ENCODE results near the gene MYO9B. TPM values are rescaled to one million over a fixed set of nuclear protein-coding genes. Genes with fewer than 3 reads are reported as not detected.
"Not testable (repeated sequence)": the region's sequence is repeated elsewhere in the genome, so short reads cannot be mapped to it uniquely, and the experiment has no call there.

MYO9B gene
- total and polyA plus RNA-seq, 4 donors, result 27.9 to 124 (median 68.8) TPM

DNA sequence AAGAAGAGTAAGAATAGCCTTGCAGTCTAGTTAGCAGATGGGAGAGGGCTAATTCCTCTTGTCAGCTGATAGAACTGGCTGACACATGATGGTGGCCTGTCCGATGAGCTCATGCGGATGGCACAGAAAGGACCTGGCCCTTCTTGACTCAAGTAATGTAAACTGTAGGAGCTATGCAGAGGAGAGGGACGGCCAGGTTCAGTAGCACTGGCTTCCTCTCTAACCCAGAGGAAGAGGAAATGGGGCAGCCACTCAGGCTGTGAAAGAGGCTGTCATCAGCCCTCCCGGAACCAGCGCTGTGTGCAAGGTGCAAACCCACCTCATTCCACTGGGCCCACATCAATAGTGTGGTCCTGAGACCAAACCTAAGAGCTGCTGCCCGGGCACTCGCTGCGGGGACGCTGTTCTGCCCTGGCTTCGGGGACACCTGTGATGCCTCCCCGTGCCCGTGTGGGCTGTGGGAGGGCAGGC lies 108.8 kb downstream of the MYO9B start:
- 94% methylated on average over 10 of the region's 12 CpGs for WGBS (ENCODE audit: insufficient coverage)
- Histone ChIP-seq H3K36me3 (ENCODE audit: control insufficient read depth, insufficient read depth, low read length) (peaks cover 70% of the 10 kb centered on the region), H3K27me3 (ENCODE audit: control insufficient read depth, insufficient read depth, low read length) (no peaks in the 10 kb centered on the region), H3K9me3 (ENCODE audit: control insufficient read depth, insufficient read depth, low read length) (no peaks in the 10 kb centered on the region), H3K4me1 (ENCODE audit: control insufficient read depth, insufficient read depth, low read length) (no peaks in the 10 kb centered on the region), H3K27ac (ENCODE audit: low read depth, low read length) (no peak overlapping the region), H3K4me3 (ENCODE audit: low read depth, low read length) (no peak overlapping the region)
- DNase-seq (ENCODE audit: low read depth in 4 of 6, low spot score in 6 of 6), result no peak

DNA sequence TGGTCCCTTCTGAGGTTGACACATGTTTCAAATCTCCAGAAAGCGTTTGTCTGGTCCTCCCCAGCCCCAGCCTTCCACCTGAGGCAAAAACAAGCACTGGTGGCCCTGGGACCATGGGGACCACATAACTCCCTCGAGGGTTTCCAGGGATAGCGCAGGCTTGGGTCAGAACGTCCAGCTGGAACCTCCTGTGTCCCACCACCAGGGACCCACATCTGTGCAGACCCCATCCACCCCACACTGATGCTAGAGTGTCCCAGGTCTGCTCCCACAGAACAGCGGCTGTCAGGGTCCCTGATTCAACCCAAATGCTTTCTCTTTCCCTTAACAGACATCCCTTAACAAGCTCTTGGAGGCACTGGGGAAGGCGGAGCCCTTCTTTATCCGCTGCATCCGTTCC lies 110.0 kb downstream of the MYO9B start:
- H3K36me3 ChIP-seq (ENCODE audit: control insufficient read depth, insufficient read depth, low read length), result peaks cover 74% of the 10 kb centered on the region
- H3K4me3 ChIP-seq (ENCODE audit: low read depth, low read length), result no peak overlapping the region
- H3K4me1 ChIP-seq (ENCODE audit: control insufficient read depth, insufficient read depth, low read length), result no peaks in the 10 kb centered on the region
- no peak for DNase-seq (ENCODE audit: low read depth in 4 of 6, low spot score in 6 of 6)
- no peaks in the 10 kb centered on the region for H3K27me3 ChIP-seq (ENCODE audit: control insufficient read depth, insufficient read depth, low read length)
- H3K27ac ChIP-seq (ENCODE audit: low read depth, low read length), result no peak overlapping the region
- 90% methylated on average over 5 of the region's 8 CpGs for WGBS (ENCODE audit: insufficient coverage)
- no peaks in the 10 kb centered on the region for H3K9me3 ChIP-seq (ENCODE audit: control insufficient read depth, insufficient read depth, low read length)

DNA sequence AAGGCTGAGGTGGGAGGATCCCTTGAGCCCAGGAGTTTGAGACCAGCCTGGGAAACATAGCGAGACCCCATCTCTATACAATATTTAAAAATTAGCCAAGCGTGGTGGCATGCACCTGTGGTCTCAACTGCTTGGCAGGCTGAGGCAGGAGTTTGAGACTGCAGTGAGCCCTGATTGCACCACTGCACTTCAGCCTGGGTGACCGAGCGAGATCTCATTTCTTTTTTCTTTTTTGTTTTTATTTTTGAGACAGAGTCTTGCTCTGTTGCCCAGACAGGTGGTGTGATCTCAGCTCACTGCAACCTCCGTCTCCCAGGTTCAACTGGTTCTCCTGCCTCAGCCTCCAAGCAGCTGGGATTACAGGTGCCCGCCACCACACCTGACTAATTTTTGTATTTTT lies 116.2 kb downstream of the MYO9B start:
- peaks cover 81% of the 10 kb centered on the region for H3K36me3 ChIP-seq (ENCODE audit: control insufficient read depth, insufficient read depth, low read length)
- WGBS (ENCODE audit: insufficient coverage), result 100% methylated on average over 2 of the region's 6 CpGs
- not testable (repeated sequence) for H3K4me3 ChIP-seq (ENCODE audit: low read depth, low read length); H3K4me1 ChIP-seq (ENCODE audit: control insufficient read depth, insufficient read depth, low read length); DNase-seq (ENCODE audit: low read depth in 4 of 6, low spot score in 6 of 6); H3K27me3 ChIP-seq (ENCODE audit: control insufficient read depth, insufficient read depth, low read length); H3K9me3 ChIP-seq (ENCODE audit: control insufficient read depth, insufficient read depth, low read length); H3K27ac ChIP-seq (ENCODE audit: low read depth, low read length)

DNA sequence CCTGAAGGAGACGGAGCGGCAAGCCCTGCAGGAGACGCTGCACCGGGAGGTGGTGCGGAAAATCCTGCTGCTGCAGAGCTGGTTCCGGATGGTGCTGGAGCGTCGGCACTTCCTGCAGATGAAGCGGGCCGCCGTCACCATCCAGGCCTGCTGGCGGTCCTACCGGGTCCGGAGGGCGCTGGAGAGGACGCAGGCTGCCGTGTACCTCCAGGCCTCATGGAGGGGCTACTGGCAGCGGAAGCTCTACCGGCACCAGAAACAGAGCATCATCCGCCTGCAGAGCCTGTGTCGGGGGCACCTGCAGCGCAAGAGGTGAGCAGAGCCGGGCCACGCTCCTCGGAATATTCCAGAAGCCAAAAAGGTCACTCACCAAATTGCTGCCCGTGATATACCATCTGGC lies 117.2 kb downstream of the MYO9B start:
- no peak for DNase-seq (ENCODE audit: low read depth in 4 of 6, low spot score in 6 of 6)
- no peaks in the 10 kb centered on the region for H3K4me1 ChIP-seq (ENCODE audit: control insufficient read depth, insufficient read depth, low read length)
- 96% methylated on average over 26 of the region's 26 CpGs for WGBS (ENCODE audit: insufficient coverage)
- H3K27ac ChIP-seq (ENCODE audit: low read depth, low read length), result no peak overlapping the region
- H3K27me3 ChIP-seq (ENCODE audit: control insufficient read depth, insufficient read depth, low read length), result no peaks in the 10 kb centered on the region
- no peak overlapping the region for H3K4me3 ChIP-seq (ENCODE audit: low read depth, low read length)
- H3K9me3 ChIP-seq (ENCODE audit: control insufficient read depth, insufficient read depth, low read length), result no peaks in the 10 kb centered on the region
- peaks cover 78% of the 10 kb centered on the region for H3K36me3 ChIP-seq (ENCODE audit: control insufficient read depth, insufficient read depth, low read length)

DNA sequence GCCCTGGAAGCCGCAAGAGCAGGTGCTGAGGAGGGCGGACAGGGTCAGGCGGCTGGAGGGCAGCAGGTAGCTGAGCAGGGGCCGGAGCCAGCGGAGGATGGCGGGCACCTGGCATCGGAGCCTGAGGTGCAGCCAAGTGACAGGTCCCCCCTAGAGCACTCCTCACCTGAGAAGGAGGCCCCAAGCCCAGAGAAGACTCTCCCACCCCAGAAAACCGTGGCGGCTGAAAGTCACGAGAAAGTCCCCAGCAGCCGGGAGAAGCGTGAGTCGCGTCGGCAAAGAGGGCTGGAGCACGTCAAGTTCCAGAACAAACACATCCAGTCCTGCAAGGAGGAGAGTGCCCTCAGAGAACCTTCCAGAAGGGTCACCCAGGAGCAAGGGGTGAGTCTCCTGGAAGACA lies 119.0 kb downstream of the MYO9B start:
- H3K27me3 ChIP-seq (ENCODE audit: control insufficient read depth, insufficient read depth, low read length), result no peaks in the 10 kb centered on the region
- no peak overlapping the region for H3K27ac ChIP-seq (ENCODE audit: low read depth, low read length)
- H3K36me3 ChIP-seq (ENCODE audit: control insufficient read depth, insufficient read depth, low read length), result peaks cover 81% of the 10 kb centered on the region
- H3K4me3 ChIP-seq (ENCODE audit: low read depth, low read length), result no peak overlapping the region
- 95% methylated on average over 8 of the region's 16 CpGs for WGBS (ENCODE audit: insufficient coverage)
- no peaks in the 10 kb centered on the region for H3K9me3 ChIP-seq (ENCODE audit: control insufficient read depth, insufficient read depth, low read length)
- no peaks in the 10 kb centered on the region for H3K4me1 ChIP-seq (ENCODE audit: control insufficient read depth, insufficient read depth, low read length)
- no peak for DNase-seq (ENCODE audit: low read depth in 4 of 6, low spot score in 6 of 6)

DNA sequence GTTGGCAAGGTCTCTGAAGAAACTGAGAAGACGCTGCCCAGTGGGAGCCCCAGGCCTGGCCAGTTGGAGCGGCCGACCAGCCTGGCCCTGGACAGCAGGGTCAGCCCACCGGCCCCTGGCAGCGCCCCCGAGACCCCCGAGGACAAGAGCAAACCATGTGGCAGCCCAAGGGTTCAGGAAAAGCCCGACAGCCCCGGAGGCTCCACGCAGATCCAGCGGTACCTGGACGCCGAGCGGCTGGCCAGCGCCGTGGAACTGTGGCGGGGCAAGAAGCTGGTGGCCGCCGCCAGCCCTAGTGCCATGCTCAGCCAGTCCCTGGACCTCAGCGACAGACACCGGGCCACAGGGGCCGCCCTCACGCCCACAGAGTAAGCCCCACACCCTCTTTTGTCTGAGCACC lies 119.5 kb downstream of the MYO9B start:
- H3K27ac ChIP-seq (ENCODE audit: low read depth, low read length), result no peak overlapping the region
- 97% methylated on average over 23 of the region's 23 CpGs for WGBS (ENCODE audit: insufficient coverage)

DNA sequence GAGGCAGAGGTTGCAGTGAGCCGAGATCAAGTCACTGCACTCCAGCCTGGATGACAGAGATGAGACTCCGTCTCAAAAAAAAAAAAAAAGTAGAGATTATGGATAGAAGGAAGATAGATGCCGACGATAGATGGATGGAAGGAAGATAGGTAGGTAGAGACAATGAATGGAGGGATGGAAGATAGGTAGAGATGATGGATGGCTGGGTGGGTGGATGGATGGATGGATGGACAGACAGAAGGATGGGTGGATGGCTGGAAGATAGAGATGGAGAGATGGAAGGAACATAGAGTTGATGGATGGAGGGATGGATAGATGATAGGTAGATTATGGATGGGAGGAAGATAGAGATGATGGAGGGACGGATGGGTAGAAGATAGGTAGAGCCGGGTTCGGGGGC lies 121.0 kb downstream of the MYO9B start:
- no peak for DNase-seq (ENCODE audit: low read depth in 4 of 6, low spot score in 6 of 6)
- 96% methylated on average over 4 of the region's 7 CpGs for WGBS (ENCODE audit: insufficient coverage)

More for the DNA sequence above, 119.5 kb downstream of the MYO9B start:
- DNase-seq (ENCODE audit: low read depth in 4 of 6, low spot score in 6 of 6), result no peak
- Histone ChIP-seq H3K27me3 (ENCODE audit: control insufficient read depth, insufficient read depth, low read length) (no peaks in the 10 kb centered on the region), H3K4me3 (ENCODE audit: low read depth, low read length) (no peak overlapping the region), H3K9me3 (ENCODE audit: control insufficient read depth, insufficient read depth, low read length) (no peaks in the 10 kb centered on the region), H3K4me1 (ENCODE audit: control insufficient read depth, insufficient read depth, low read length) (no peaks in the 10 kb centered on the region), H3K36me3 (ENCODE audit: control insufficient read depth, insufficient read depth, low read length) (peaks cover 80% of the 10 kb centered on the region)

DNA sequence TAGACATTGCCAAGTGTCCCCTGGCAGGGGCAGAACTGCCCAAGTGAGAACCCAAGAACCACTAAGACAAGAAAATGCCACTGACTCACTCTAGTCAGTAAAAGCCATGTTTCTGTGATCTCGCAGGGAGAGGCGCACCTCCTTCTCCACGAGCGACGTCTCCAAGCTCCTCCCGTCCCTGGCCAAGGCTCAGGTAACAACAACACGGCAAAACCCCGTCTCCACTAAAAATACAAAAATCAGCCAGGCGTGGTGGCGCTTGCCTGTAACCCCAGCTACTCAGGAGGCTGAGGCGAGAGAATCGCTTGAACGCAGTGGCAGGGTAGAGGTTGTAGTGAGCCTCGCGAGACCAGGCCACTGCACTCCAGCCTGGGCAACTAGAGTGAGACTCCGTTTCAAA lies 122.1 kb downstream of the MYO9B start:
- H3K27ac ChIP-seq (ENCODE audit: low read depth, low read length), result no peak overlapping the region
- no peak overlapping the region for H3K4me3 ChIP-seq (ENCODE audit: low read depth, low read length)
- H3K36me3 ChIP-seq (ENCODE audit: control insufficient read depth, insufficient read depth, low read length), result peaks cover 87% of the 10 kb centered on the region
- DNase-seq (ENCODE audit: low read depth in 4 of 6, low spot score in 6 of 6), result no peak
- no peaks in the 10 kb centered on the region for H3K27me3 ChIP-seq (ENCODE audit: control insufficient read depth, insufficient read depth, low read length)
- H3K4me1 ChIP-seq (ENCODE audit: control insufficient read depth, insufficient read depth, low read length), result no peaks in the 10 kb centered on the region
- no peaks in the 10 kb centered on the region for H3K9me3 ChIP-seq (ENCODE audit: control insufficient read depth, insufficient read depth, low read length)
- WGBS (ENCODE audit: insufficient coverage), result 96% methylated on average over 12 of the region's 16 CpGs

More for the DNA sequence above, 121.0 kb downstream of the MYO9B start:
- no peaks in the 10 kb centered on the region for H3K27me3 ChIP-seq (ENCODE audit: control insufficient read depth, insufficient read depth, low read length)
- no peaks in the 10 kb centered on the region for H3K9me3 ChIP-seq (ENCODE audit: control insufficient read depth, insufficient read depth, low read length)
- H3K4me3 ChIP-seq (ENCODE audit: low read depth, low read length), result no peak overlapping the region
- no peaks in the 10 kb centered on the region for H3K4me1 ChIP-seq (ENCODE audit: control insufficient read depth, insufficient read depth, low read length)
- no peak overlapping the region for H3K27ac ChIP-seq (ENCODE audit: low read depth, low read length)
- peaks cover 84% of the 10 kb centered on the region for H3K36me3 ChIP-seq (ENCODE audit: control insufficient read depth, insufficient read depth, low read length)

DNA sequence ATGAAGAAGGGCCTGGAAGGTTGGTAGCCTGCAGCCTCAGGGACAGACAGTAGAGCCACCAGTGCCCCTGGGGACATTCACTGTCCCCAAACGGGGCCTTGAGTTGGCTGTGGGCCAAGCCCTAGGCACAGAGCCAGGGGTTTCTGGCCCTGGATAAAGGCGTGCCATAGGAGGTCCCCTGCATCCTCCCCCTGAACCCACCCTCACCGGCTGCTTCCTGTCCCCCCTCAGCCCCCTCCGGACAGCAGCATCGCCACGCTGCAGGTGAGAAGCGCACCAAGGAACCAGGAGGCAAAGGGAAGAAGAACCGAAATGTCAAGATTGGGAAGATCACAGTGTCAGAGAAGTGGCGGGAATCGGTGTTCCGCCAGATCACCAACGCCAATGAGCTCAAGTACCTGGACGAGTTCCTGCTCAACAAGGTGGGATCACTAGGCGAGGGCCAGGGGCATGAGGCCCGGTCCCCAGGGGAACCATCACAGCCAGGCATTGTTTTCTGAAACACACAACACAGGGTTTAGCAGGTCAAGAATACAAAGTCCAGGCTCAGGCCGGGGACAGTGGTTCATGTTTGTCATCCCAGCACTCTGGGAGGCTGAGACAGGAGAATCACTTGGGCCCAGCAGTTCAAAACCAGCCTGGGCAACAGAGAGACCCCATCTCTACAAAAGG lies 125.0 kb downstream of the MYO9B start:
- H3K9me3 ChIP-seq (ENCODE audit: control insufficient read depth, insufficient read depth, low read length), result no peaks in the 10 kb centered on the region
- peaks cover 88% of the 10 kb centered on the region for H3K36me3 ChIP-seq (ENCODE audit: control insufficient read depth, insufficient read depth, low read length)
- H3K4me1 ChIP-seq (ENCODE audit: control insufficient read depth, insufficient read depth, low read length), result no peaks in the 10 kb centered on the region
- no peak for DNase-seq (ENCODE audit: low read depth in 4 of 6, low spot score in 6 of 6)
- no peaks in the 10 kb centered on the region for H3K27me3 ChIP-seq (ENCODE audit: control insufficient read depth, insufficient read depth, low read length)
- no peak overlapping the region for H3K4me3 ChIP-seq (ENCODE audit: low read depth, low read length)
- H3K27ac ChIP-seq (ENCODE audit: low read depth, low read length), result no peak overlapping the region
- 89% methylated on average over 13 of the region's 16 CpGs for WGBS (ENCODE audit: insufficient coverage)

DNA sequence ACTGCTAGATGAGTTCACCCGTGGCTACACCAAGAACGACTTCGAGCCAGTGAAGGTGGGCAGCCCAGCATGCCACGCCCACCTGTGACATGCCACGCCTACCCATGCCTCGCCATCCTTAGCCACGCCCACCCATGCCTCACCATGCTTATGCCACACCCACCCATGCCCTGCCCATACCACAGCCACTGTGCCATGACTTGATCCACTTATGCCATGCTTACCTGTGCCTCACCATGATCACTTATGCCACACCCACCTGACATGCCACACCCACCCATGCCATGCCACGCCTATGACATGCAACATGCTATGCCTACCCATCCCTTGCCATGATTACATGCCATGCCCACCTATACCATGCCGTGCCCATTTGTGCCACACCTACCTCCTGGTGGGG lies 126.7 kb downstream of the MYO9B start:
- Histone ChIP-seq H3K27ac (ENCODE audit: low read depth, low read length) (no peak overlapping the region), H3K4me1 (ENCODE audit: control insufficient read depth, insufficient read depth, low read length) (no peaks in the 10 kb centered on the region), H3K27me3 (ENCODE audit: control insufficient read depth, insufficient read depth, low read length) (no peaks in the 10 kb centered on the region), H3K36me3 (ENCODE audit: control insufficient read depth, insufficient read depth, low read length) (peaks cover 96% of the 10 kb centered on the region), H3K4me3 (ENCODE audit: low read depth, low read length) (no peak overlapping the region), H3K9me3 (ENCODE audit: control insufficient read depth, insufficient read depth, low read length) (no peaks in the 10 kb centered on the region)
- 95% methylated on average over 8 of the region's 9 CpGs for WGBS (ENCODE audit: insufficient coverage)
- no peak for DNase-seq (ENCODE audit: low read depth in 4 of 6, low spot score in 6 of 6)

Measured in spinal cord (tissue), 10 donors.